A673 (cell line): ENCODE results near the gene UCK1. TPM values are rescaled to one million over a fixed set of nuclear protein-coding genes. Genes with fewer than 3 reads are reported as not detected.

Experiments
- BruUV-seq: library from RNA; stranded (reverse); fragments of 400-500 nt; replicated peaks from 2 replicates; lab custom pipeline; 2021; lab: Mats Ljungman, UMichigan
- CTCF ChIA-PET: fragments of 300-600 bp; sonication (Branson Sonifier 250); formaldehyde crosslinking; loops from one replicate; lab custom pipeline; 2022; ENCODE audit warnings: antibody characterized with exemption; lab: Charles Lee
- POLR2A ChIA-PET: fragments of 300-600 bp; sonication (Branson Sonifier 250); formaldehyde crosslinking; loops from one replicate; lab custom pipeline; 2022; ENCODE audit warnings: antibody characterized with exemption; ENCODE audit not compliant: low non-redundant PET; lab: Charles Lee
- DNase-seq: peaks from one replicate; pipeline ENCODE4 v3.0.0-alpha.2; 2015; ENCODE audit warnings: low spot score
- H3K27ac ChIP-seq: fragments of 200-600 bp; sonication (generic); 2 replicates; pipeline ENCODE4 v1.5.1; 2016; ENCODE audit warnings: mixed run types, low read depth, mild to moderate bottlenecking, mixed read lengths, antibody characterized with exemption, low read length; ENCODE audit not compliant: poor library complexity, severe bottlenecking
- H3K27me3 ChIP-seq: fragments of 200-600 bp; sonication (generic); replicated peaks from 2 replicates; pipeline ENCODE4 v1.6.1; 2017; ENCODE audit warnings: mixed run types, low read depth, mild to moderate bottlenecking, mixed read lengths, antibody characterized with exemption, low read length; ENCODE audit not compliant: insufficient read depth, poor library complexity
- H3K36me3 ChIP-seq: fragments of 200-600 bp; sonication (generic); 2 replicates; pipeline ENCODE4 v1.6.1; 2016; ENCODE audit warnings: mixed run types, mild to moderate bottlenecking, mixed read lengths, antibody characterized with exemption, low read length; ENCODE audit not compliant: insufficient read depth, poor library complexity, severe bottlenecking
- H3K4me1 ChIP-seq: fragments of 200-600 bp; sonication (generic); 2 replicates; pipeline ENCODE4 v1.6.1; 2017; ENCODE audit warnings: mixed run types, mild to moderate bottlenecking, mixed read lengths, antibody characterized with exemption, low read length; ENCODE audit not compliant: insufficient read depth, poor library complexity, severe bottlenecking
- H3K4me3 ChIP-seq: fragments of 200-600 bp; sonication (generic); 2 replicates; pipeline ENCODE4 v1.5.1; 2016; ENCODE audit warnings: low read depth, mixed run types, mild to moderate bottlenecking, mixed read lengths, low read length; ENCODE audit not compliant: poor library complexity, severe bottlenecking
- H3K9me3 ChIP-seq: fragments of 200-600 bp; sonication (generic); 2 replicates; pipeline ENCODE4 v1.6.1; 2016; ENCODE audit warnings: mixed run types, low read depth, mild to moderate bottlenecking, mixed read lengths, antibody characterized with exemption, low read length; ENCODE audit not compliant: poor library complexity, severe bottlenecking
- CTCF ChIP-seq: fragments of 300-800, 200-600 bp; sonication (generic); conservative IDR thresholded peaks from 2 replicates; pipeline ENCODE4 v1.5.1; 2017; ENCODE audit warnings: low read depth, mild to moderate bottlenecking, antibody characterized with exemption, low read length, moderate library complexity, mixed read lengths
- EZH2 ChIP-seq: fragments of 200-600 bp; sonication (generic); IDR thresholded peaks from 2 replicates; pipeline ENCODE4 v1.6.1; 2017; ENCODE audit warnings: borderline replicate concordance, low read depth, mild to moderate bottlenecking, mixed read lengths, antibody characterized with exemption, low read length; ENCODE audit not compliant: poor library complexity, severe bottlenecking
- intact Hi-C: fragments of 100-400 bp; cut with micrococcal nuclease; formaldehyde crosslinking; loops from one replicate; pipeline ENCODE4 v1.10.0; 2022; ENCODE audit not compliant: unreplicated experiment
- total RNA-seq: library from RNA; stranded (reverse); gene quantifications from 2 replicates; pipeline ENCODE4 v1.2.3, GENCODE V29; 2021

UCK1 gene
- total RNA-seq, 1 experiment from 2014 or later: 51.6 TPM

- CTCF ChIA-PET: no interaction called here
- no peak for DNase-seq
- no TSS peak for BruUV-seq
These were observed 47.9 kb upstream of the UCK1 start for GRCh38 chr9:131578731-131579504.

GRCh38 chr9:131578021-131578420 lies 47.0 kb upstream of the UCK1 start:
- intact Hi-C loops: no loop called here
- no peak overlapping the region for H3K4me3 ChIP-seq
- no peak for DNase-seq
- no TSS peak for BruUV-seq
- no peak overlapping the region for H3K27ac ChIP-seq
- TF ChIP-seq EZH2: no peak
- TF ChIP-seq CTCF: no peak
- no peaks in the 10 kb centered on the region for H3K9me3 ChIP-seq
- H3K36me3 ChIP-seq: peaks cover 8% of the 10 kb centered on the region
- no peaks in the 10 kb centered on the region for H3K4me1 ChIP-seq
- POLR2A ChIA-PET: no interaction called here
- CTCF ChIA-PET: no interaction called here
- no peaks in the 10 kb centered on the region for H3K27me3 ChIP-seq

More at GRCh38 chr9:131578731-131579504, 47.9 kb upstream of the UCK1 start:
- peaks cover 8% of the 10 kb centered on the region for H3K36me3 ChIP-seq
- no peaks in the 10 kb centered on the region for H3K9me3 ChIP-seq
- TF ChIP-seq CTCF (no peak), EZH2 (no peak)
- H3K4me3 ChIP-seq: no peak overlapping the region
- POLR2A ChIA-PET: no interaction called here
- no peaks in the 10 kb centered on the region for H3K4me1 ChIP-seq
- no peak overlapping the region for H3K27ac ChIP-seq
- H3K27me3 ChIP-seq: no peaks in the 10 kb centered on the region
- intact Hi-C loops: no loop called here

GRCh38 chr9:131577005-131578000 lies 46.2 kb upstream of the UCK1 start:
- DNase-seq: no peak
- POLR2A ChIA-PET: no interaction called here
- CTCF ChIA-PET: interaction anchor here (0.6 kb wide), 1 partner anchor 151 kb away, joined by 3 read pairs; no protein-coding TSS in a partner anchor
- TF ChIP-seq CTCF (no peak), EZH2 (no peak)
- no peaks in the 10 kb centered on the region for H3K4me1 ChIP-seq
- no peak overlapping the region for H3K27ac ChIP-seq
- peaks cover 8% of the 10 kb centered on the region for H3K36me3 ChIP-seq
- no peaks in the 10 kb centered on the region for H3K9me3 ChIP-seq
- BruUV-seq: TSS peak; percentile 38
- H3K27me3 ChIP-seq: no peaks in the 10 kb centered on the region
- intact Hi-C loops: no loop called here
- no peak overlapping the region for H3K4me3 ChIP-seq
